GM19035 (cell line): ENCODE data around the gene FRZB.
"Not testable (repeated sequence)": the region's sequence is repeated elsewhere in the genome, so short reads cannot be mapped to it uniquely, and the experiment has no call there.

Experiments
- ATAC-seq: cut with Tn5 transposase; IDR thresholded peaks from one replicate; pipeline ENCODE4 v1.9.1; 2021; ENCODE audit not compliant: unreplicated experiment

FRZB gene, protein sequence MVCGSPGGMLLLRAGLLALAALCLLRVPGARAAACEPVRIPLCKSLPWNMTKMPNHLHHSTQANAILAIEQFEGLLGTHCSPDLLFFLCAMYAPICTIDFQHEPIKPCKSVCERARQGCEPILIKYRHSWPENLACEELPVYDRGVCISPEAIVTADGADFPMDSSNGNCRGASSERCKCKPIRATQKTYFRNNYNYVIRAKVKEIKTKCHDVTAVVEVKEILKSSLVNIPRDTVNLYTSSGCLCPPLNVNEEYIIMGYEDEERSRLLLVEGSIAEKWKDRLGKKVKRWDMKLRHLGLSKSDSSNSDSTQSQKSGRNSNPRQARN

DNA sequence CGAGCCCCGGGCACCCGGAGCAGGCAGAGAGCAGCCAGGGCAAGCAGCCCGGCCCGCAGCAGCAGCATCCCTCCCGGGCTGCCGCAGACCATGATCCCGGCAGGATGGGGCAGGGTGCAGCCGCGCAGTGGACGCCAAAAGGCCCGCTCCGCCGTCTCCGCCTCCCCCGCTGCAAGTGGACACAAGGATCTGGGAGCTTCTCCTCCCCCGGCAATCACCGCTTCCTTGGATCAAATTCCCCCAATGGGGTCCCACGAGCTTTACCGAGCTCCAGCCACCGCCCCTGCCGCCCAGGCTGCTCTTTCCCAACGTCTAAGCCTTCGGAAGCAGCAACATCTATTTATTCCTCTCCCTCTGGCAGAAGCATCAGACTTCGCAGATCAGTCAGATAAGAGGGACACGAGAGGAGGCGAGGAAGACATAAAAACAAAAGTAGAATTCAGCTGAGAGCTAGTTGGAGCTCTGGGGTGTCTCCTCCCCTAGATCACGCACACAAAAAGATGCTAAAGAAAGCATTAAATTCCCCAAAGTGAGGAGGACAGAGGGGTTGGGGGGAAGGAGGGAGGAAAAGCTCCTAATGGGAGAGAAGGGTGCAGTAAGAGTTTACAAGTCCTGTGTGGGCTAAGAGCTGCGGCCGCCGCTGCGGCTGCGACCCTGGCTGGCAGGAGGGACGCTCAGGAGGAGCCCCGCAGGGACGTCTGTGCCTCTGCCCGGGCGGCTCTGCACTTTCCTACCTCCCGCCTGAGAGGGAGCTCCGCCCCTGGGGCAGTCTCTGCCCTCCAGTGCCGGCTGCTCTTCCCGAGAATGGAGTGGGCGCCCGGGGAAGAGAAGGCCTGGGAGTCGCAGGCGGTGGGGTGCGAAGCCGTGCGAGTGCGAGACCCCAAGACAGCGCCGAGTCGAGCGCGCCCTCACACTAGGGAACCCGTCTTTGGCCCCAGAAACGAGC is at the start of gene FRZB:
FRZB (minus strand) TSS at position 177 of the 946 bp plus-strand sequence; CDS start at position 92, 85 bp downstream.
- no peak for ATAC-seq

DNA sequence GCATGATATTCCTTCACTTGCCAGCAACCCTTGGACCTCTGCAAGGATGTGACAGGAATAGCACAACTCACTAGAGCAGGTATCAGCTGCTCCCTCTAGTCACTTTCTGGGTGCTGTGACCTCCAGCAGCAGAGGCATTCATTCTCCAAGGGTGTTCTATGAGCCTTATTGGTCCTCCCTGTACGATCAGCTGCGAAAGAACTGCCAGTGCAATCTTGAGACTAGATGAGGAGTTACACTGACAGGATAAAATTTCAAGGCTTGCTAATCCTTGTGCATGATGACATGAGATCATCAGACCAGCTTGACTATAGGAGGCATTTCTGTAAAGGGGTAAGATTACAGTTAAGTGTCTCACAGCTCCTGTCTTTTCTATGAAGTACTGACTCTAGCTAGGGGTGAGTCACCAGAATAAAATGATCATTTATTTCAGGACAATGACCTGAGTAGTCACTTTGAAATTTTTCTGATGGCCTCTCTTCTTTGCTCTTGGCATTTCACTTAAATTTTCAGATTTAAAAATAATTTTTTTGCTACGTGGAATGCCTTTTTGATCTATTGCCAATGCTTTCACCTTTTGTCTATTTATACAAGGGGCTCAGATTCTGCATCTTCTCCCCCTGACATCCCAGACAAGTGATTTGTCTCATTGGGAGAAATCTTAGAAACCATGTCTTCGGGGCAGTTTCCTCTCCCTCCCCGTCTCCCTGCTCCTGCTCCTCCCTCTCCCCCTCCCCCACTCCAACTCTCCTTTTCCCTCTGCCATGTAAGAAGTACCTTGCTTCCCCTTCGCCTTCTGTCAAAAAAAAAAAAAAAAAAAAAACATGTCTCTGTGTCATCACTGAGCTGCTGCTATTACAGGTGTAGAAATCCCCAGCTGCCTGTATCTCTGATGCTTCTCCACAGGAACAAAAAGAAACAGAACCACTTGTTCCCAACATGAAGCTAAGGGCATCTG is 49.2 kb upstream of the FRZB start:
- no peak for ATAC-seq

DNA sequence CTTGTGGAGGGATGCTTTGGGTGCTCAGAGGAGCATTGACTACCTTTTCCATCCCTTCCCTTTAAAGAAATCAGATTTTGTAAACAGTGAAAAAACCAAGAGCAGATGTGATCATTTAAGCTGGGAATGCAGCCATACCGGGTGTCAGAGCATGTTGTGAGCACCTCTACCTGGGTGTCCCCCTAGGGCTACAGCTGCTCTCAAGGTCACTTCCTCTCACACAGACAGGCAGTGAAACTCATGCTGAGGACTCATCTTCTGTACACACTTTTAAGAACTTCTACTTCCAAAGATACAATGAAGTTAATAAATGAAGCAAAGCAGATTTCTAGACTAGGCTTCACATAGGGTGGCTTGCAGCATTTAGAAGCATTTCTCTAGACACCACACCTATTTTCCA is 48.4 kb upstream of the FRZB start:
- no peak for ATAC-seq

DNA sequence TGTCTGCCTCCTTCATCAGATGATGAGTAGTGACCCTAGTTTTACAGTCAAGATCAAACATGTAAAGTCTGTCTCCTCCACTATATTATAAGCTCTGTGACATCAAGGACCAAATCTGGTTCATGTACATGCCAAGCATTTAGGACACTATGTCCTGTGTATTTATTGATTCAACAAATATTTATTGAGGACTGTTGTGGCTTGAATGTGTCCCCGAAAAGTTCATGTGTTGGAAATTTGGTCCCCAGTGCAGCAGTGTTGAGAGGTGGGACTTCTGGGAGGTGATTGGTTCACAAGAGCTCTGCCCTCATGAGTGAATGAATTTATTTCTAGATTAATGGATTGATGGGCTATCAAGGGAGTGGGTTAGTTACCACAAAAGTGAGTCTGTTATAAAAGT is 46.6 kb upstream of the FRZB start:
- ATAC-seq: no peak

DNA sequence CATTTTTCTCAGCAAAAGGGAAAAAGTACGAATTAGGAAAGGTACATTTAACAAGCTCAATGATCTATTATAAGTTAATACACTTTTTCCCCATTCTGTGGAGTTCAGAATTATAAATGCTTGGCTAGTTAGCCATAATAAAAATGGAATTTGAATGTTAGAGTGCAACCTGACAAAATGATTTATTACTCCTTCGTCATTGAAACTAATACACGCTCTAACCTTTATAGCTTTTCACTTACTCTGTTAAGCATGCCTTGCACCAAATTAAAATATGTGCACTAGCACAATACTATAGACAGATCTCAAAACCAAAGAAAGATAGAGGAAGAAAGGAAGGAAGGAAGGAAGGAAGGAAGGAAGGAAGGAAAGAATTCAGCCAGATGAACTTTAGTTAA is 46.1 kb upstream of the FRZB start:
- no peak for ATAC-seq

DNA sequence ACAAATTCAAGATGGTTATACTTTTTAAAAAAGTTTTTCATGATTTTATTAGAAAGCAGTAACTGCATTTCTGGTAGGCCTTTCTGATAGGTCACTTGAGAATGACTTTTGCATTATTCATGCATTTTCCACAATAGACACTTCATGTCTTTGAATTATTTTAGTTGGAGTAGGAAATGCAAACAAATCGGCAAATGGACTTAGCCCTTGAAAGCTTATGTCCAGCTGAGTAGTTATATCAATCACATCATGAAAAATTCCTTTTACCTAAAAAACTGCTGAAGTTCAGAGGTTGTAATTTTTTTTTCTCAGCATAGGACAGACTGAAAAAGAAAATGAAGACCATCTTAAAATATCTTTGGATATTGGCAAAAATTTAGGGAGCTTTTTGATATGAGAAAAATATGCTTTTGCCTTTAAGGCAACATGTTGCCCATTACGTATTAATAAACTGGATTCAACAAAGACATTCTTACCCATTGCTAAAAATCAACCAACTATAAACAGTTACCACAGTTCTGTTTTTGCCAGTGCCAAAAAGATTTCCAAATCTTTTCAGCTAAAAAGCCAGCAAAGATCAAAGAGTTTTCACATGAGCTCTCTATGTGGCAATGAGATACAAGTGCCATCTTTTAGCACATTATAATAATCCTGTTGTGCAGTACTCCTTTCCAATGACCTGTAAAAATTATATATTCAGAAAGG is 45.5 kb upstream of the FRZB start:
- ATAC-seq: no peak

DNA sequence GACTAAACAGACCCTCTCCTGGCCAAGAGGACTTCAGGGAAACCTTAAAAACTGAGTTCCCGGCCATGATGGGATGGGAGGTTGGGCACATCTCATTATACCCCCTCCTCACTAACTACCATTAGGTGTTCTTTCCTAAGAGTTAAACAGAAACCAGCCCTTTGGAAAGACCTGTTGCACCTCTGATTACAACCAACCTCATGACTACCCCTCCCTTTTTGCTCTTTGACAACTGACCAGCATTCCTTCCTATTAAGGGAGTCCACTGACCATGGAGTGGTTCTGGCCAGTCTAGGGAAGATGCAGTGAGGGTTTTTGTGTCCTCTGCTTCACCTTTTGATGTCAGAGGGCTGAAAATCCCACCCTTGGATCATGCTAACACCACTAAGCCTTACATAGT is 44.5 kb upstream of the FRZB start:
- ATAC-seq: no peak

DNA sequence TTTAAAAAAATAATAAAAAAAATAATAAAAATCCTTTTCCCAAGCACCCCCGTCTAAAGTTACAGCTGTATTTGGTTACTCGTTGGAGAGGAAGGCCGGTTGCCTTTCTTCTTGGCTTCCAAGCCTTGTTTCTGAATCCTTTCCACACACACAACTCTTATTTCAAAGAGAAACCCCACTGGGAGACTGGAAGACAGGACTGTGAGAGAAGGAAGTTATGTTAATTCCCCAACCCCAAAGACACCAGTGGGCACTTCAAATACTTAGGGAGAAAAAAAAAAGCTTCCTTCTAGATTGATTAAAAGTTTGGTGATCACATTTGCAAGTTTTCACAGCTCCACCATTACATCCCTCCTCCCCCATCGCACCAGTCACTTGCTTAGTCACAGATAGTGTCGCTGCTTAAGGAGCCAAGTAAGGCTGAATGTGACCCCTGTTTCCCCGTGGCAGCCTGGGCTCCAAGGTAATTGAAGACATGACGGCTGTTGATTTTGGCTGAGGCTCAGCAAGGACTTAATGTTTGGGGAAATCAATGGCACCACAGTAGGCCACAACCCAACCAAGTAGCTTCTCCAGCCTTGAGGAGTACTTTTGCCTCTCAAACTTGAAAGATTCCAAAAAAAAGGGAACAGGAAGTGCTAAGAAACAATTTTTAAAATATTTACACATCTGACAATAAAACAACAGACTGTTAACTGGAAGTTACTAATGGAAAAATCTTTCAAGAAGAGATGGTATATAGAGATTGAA is 40.8 kb upstream of the FRZB start:
- ATAC-seq: no peak

DNA sequence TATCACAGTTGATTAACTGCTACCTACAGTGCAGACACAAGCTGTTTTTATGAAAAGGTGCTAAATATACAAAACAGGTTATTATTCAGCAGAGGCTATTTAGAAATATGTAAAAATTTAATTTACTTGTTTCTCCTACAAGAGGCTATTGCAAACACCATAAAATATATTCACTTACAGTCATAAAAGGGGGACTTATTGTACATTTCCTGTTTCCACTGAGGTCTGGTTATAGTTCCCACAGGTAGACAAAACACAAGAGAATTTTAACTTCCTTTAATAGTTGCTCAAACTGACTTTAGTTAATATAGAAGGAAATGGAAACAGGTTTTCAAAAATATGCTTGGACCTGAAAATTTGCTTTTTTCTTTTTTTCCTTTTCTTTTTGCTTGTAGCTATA is 40.0 kb upstream of the FRZB start:
- ATAC-seq: no peak

DNA sequence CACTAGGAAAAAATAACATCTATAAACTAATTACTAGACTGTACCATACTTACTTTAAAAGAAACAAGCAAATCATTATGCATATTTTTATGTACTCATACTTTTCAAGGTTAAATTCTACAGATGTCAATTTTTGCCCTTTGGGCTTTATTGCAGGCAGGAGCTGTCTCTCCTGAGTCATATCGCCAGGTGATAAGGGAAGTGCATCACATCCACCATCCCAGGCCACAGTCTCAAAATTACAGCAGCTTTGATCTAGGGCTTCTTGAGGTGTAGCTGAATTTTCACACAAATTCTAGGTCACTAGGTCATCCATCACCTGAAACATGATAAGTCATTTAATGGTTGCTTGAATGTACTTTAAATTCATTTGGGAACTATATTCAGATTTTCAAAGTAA is 38.4 kb upstream of the FRZB start:
- no peak for ATAC-seq

DNA sequence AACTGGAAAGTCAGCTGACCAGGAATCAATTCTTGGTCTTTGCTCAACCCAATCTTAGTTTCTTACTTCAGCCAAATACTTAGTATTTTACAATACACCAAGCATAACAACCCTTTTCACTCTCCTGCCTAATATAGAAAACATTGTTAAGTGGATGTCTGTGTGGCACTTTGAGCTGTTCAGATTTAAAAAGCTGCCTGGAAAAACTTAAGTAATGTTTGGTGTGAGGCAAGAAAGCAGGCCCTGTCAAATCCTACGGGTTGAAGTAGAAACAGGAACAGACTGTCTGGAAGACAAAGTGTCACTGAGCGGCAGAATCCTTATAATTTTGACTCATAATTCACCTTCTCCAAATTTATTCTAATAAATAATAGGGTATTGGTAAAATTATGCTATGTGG is 37.1 kb upstream of the FRZB start:
- no peak for ATAC-seq

DNA sequence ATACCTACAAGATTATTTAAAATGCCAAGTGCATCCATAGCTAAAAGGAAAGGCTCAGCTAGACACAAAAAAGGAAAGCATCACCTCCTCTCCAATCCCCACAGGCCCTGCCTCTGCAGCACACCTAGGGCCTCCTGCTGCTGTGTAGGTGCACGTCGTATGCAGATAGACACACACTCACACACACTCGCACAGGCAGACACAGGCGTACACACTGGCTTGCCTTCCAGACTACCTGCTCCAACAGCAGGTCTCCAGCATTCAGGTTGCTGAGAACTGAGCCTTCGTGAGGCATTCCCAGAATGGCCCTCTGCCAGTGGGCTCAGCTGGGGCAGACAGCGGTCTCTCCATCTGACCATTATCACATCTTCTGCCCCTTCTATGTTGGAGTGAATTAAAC is 35.3 kb upstream of the FRZB start:
- ATAC-seq: no peak

DNA sequence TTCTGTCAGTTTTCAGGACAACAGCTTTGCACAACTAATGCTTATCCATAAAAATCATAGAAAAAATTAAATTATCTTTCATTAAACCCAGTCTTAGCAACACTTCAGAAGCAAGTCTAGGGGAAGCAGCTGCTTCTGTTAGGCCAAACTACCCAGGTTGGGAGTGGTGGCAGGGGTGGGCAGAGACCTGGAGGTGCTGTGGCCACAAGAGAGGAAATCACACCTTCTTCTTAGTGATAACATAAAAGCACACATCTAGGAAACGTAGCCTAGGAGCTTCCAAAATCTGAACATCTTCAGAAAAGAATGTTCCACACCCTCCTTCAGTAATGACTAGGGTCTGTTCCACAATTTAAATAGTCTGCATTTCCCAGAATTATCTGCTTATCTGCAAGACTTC is 32.3 kb upstream of the FRZB start:
- ATAC-seq: no peak

DNA sequence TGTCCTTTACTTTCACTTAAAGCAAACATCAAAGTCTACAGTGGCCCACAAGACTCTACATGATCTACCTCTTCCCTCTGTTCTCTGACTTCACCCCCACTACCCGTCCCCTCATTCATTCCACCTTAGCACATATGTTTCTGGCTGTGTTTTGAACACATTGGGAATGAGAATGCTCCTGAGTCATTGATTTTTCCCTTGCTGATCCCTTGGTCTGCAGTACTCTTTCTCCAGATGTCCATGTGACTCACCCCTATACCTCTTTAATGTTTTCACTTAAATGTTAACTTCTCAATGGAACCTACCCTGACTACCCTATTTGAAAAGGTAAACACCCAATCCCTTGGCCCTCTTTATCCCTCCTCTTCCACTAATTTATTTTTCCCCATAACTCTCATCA is 30.7 kb upstream of the FRZB start:
- no peak for ATAC-seq

DNA sequence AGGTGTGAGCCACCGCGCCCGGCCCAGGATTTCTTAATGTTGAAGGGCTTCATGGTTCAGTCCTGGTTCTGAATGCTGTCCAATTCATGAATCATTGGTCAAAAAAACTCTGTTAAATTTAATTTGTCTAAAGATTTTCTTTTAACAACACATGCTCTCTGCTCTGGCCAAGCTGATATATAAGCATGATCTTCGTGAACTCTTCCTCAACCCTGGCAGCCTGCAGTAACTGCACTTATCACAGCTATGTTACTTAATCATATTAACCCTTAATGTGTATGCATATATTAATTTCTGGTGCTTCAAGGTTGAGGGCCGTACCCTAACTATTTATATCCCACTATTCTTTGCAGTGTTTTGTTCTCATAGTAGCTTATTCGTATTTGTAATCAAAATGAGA is 29.4 kb upstream of the FRZB start:
- ATAC-seq: no peak

DNA sequence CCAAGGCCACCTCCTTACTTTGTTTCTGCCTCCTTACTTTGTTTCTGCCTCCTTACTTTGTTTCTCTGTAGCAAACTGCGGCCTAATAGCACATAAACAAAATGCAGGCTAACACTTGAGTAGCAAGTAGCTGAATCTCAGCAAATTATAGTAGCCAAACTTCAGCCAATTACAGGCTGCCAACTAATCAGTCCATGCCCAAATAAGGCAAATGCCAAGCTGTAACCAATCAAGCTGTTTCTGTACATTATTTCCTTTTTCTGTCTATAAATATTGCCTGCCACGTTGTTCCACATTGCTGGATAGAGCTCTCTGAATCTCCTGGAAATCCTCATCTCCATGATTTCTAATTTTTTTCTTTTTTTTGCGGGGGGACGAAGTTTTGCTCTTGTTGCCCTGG is 28.7 kb upstream of the FRZB start:
- no peak for ATAC-seq

DNA sequence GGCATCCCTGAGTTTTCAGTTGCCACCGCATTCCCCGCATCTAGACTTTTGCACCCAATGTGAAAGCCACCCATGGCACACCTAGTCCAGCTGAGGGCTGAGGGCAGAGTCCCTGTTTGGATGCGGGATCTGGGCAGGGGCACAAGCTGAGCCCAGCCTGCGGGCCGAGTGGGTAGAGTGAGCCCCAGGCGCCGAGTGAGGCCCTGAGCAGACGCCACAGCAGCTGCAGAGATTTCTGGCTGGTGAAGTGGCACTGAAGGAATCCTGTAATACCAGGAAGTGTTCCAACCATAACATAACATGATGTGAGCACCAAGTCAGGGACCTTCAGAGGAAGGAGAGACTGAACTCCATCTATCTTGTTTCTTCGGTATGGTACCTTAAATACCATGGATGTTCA is 27.7 kb upstream of the FRZB start:
- no peak for ATAC-seq

DNA sequence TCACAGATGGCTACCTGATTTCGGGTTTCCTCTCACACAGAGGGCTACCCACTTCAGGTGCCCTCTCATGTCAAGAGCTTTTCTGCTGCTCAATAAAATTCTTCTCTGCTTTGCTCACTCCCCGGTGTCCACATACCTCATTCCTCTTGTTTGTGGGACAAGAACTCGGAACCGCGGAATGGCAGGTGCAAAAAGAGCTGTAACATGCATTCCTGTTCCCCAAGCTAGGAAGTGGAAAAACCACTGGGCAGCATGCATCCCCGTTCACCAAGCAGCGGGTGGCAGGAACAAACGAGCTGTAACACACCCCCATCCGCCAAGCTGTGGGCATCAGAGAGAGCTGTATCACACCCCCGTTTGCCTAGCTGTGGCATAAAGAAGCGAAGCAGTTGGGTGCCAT is 27.2 kb upstream of the FRZB start:
- no peak for ATAC-seq

DNA sequence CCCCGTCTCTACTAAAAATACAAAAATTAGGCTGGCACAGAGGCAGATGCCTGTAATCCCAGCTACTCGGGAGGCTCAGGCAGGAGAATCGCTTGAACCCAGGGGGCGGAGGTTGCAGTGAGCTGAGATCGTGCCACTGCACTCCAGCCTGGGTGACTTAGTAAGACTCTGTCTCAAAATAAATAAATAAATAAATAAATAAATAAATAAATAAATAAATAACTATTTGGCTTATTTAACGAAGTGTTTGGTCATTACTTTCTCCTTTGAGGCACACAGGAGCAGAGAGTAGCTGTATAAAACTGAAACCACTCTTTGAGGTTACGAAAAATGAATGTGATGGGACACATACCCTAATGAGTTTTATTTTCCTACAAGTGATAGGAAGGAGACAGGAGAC is 26.6 kb upstream of the FRZB start:
- not testable (repeated sequence) for ATAC-seq

DNA sequence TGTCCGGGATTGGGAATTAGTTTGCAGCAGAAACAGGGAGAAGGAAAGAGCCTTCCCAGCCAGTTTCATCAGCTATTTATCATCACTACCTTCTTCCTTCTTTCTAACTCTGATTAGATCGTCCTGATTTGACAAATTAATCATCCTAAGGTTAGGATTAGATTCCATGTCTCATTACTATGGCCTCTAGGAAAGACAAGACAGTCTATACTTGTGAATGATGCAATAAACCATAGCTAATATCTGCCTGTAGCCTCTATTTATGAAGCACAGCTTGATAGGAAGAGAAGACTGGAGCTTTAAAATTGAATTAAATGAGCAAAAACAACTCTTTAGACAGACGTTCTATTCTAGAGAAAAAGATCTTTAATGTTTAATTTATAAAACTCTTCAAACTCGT is 25.2 kb upstream of the FRZB start:
- no peak for ATAC-seq
